Nephron (organoid): Measurements from ENCODE around the gene CLEC1A.

Experiments used
- H3K27ac Mint-ChIP-seq, 3 experiments: 2 replicates each; pipeline ENCODE4 v1.8.0; 2020; ENCODE audit warnings: mixed read lengths in 3 of 3, mild to moderate bottlenecking in 2 of 3, moderate library complexity in 1 of 3
- H3K27me3 Mint-ChIP-seq: 2 replicates; pipeline ENCODE4 v1.8.0; 2021; ENCODE audit warnings: low read depth, mild to moderate bottlenecking, moderate library complexity, mixed read lengths
- H3K36me3 Mint-ChIP-seq: 2 replicates; pipeline ENCODE4 v1.8.0; 2020; ENCODE audit warnings: low read depth, mixed read lengths
- H3K4me1 Mint-ChIP-seq: 2 replicates; pipeline ENCODE4 v1.8.0; 2020; ENCODE audit warnings: mixed read lengths
- H3K4me3 Mint-ChIP-seq, 3 experiments: 2 replicates each; pipeline ENCODE4 v1.8.0; 2020; ENCODE audit warnings: mild to moderate bottlenecking in 3 of 3, mixed read lengths in 3 of 3, moderate library complexity in 2 of 3
- H3K9me3 Mint-ChIP-seq: 2 replicates; pipeline ENCODE4 v1.8.0; 2020; ENCODE audit warnings: mixed read lengths
- CTCF ChIP-seq, 3 experiments: fragments of 200-600 bp; sonication (generic); IDR thresholded peaks; one replicate each; pipeline ENCODE4 v1.5.0; 2021; ENCODE audit warnings: antibody characterized with exemption in 3 of 3; ENCODE audit not compliant: unreplicated experiment in 3 of 3

Gene CLEC1A

GRCh38 chr12:10067264-10067663, 31.5 kb downstream of the CLEC1A start:
- no peak overlapping the region for H3K4me3 Mint-ChIP-seq
- H3K27me3 Mint-ChIP-seq: no peaks in the 10 kb centered on the region
- no peaks in the 10 kb centered on the region for H3K9me3 Mint-ChIP-seq
- H3K27ac Mint-ChIP-seq: peak overlapping the region in 1 of 3 experiments; percentile 29
- no peak for TF ChIP-seq CTCF (IDR thresholded peaks at IDR 0.05; ENCODE audit: unreplicated experiment in 3 of 3)
- no peaks in the 10 kb centered on the region for H3K36me3 Mint-ChIP-seq
- peaks cover 15% of the 10 kb centered on the region for H3K4me1 Mint-ChIP-seq

GRCh38 chr12:10065241-10065640, 33.5 kb downstream of the CLEC1A start:
- no peaks in the 10 kb centered on the region for H3K9me3 Mint-ChIP-seq
- no peak overlapping the region for H3K4me3 Mint-ChIP-seq
- no peaks in the 10 kb centered on the region for H3K36me3 Mint-ChIP-seq

DNA sequence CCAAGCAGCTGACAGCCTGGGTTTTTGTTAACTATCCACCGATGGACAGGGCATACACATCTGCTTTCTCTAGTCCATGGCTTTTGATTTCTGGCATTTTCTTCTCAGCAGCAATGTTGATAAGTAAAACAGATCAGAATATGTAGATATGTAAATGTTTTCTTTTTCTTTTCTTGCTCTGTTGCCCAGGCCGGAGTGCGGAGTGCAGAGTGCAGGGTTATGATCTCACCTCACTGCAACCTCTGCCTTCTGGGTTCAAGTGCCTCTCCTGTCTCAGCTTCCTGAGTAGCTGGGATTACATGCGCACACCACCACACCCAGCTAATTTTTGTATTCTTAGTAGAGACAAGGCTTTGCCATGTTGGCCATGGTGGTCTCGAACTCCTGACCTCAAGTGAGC, 40.4 kb downstream of the CLEC1A start:
- H3K27ac Mint-ChIP-seq: no peak overlapping the region
- H3K27me3 Mint-ChIP-seq: no peaks in the 10 kb centered on the region
- no peak for TF ChIP-seq CTCF (IDR thresholded peaks at IDR 0.05; ENCODE audit: unreplicated experiment in 3 of 3)
- no peaks in the 10 kb centered on the region for H3K9me3 Mint-ChIP-seq
- no peaks in the 10 kb centered on the region for H3K36me3 Mint-ChIP-seq
- no peaks in the 10 kb centered on the region for H3K4me1 Mint-ChIP-seq
- no peak overlapping the region for H3K4me3 Mint-ChIP-seq

More at GRCh38 chr12:10065241-10065640, 33.5 kb downstream of the CLEC1A start:
- no peaks in the 10 kb centered on the region for H3K27me3 Mint-ChIP-seq
- no peak overlapping the region for H3K27ac Mint-ChIP-seq
- TF ChIP-seq CTCF (IDR thresholded peaks at IDR 0.05; ENCODE audit: unreplicated experiment in 3 of 3): no peak
- peaks cover 15% of the 10 kb centered on the region for H3K4me1 Mint-ChIP-seq

DNA sequence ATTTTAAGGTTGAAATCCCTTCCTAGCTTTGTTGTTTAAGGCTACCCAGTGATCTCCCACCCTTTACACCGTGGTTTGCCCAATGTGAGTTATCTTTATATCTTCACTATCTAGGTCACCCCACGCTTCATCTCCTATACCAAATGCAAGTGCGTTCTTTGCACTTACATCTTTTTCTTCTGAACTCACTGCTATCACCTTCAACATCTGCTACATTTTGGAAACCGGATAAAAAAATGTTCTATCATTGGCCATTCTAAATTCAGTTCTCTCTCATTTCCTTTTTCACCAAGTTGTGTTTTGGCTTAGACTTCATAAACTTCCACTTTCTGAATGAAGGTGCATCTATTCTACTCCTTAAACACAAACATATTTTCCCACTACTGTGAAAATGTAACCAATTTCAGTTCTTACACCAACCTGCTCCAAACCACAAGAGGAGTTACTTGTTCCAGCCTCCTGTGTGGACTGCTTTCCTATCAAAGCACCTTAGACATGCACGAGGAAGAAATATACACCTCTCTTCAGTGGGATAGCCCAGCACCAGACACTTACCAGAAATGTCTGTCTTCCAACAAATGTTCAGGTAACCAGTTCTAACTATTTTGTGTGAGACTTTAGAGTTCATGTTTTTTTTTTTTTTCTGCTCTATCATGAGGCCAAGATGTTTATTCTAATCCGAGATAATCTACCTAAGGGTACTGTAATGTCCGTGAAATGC, 46.4 kb downstream of the CLEC1A start:
- H3K27ac Mint-ChIP-seq: no peak overlapping the region
- no peaks in the 10 kb centered on the region for H3K9me3 Mint-ChIP-seq

DNA sequence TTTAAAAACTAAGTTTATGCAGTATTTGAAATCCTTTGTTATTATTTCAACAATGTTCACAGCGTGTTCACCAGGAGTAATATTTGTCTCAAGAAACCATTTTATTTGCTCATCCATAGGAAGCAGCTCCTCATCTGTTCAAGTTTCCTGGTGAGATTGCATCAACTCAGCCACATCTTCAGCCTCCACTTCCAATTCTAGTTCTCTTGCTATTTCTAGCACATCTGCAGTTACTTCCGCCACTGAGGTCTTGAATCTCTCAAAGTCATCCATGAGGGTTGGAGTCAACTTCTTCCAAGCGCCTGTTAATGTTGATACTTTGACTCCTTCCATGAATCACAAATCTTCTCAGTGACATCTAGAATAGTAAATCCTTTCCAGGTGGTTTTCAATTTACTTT, 50.3 kb downstream of the CLEC1A start:
- no peak for TF ChIP-seq CTCF (IDR thresholded peaks at IDR 0.05; ENCODE audit: unreplicated experiment in 3 of 3)
- H3K4me3 Mint-ChIP-seq: no peak overlapping the region
- H3K27me3 Mint-ChIP-seq: no peaks in the 10 kb centered on the region
- H3K27ac Mint-ChIP-seq: no peak overlapping the region
- H3K36me3 Mint-ChIP-seq: no peaks in the 10 kb centered on the region
- H3K4me1 Mint-ChIP-seq: no peaks in the 10 kb centered on the region
- H3K9me3 Mint-ChIP-seq: no peaks in the 10 kb centered on the region

More for the DNA sequence above, 46.4 kb downstream of the CLEC1A start:
- H3K27me3 Mint-ChIP-seq: no peaks in the 10 kb centered on the region
- TF ChIP-seq CTCF (IDR thresholded peaks at IDR 0.05; ENCODE audit: unreplicated experiment in 3 of 3): no peak
- no peaks in the 10 kb centered on the region for H3K4me1 Mint-ChIP-seq
- no peaks in the 10 kb centered on the region for H3K36me3 Mint-ChIP-seq
- no peak overlapping the region for H3K4me3 Mint-ChIP-seq

GRCh38 chr12:10042167-10042566, 56.6 kb downstream of the CLEC1A start:
- H3K27ac Mint-ChIP-seq: no peak overlapping the region
- no peaks in the 10 kb centered on the region for H3K4me1 Mint-ChIP-seq
- no peaks in the 10 kb centered on the region for H3K9me3 Mint-ChIP-seq
- no peaks in the 10 kb centered on the region for H3K36me3 Mint-ChIP-seq
- H3K27me3 Mint-ChIP-seq: no peaks in the 10 kb centered on the region
- no peak overlapping the region for H3K4me3 Mint-ChIP-seq
- TF ChIP-seq CTCF (IDR thresholded peaks at IDR 0.05; ENCODE audit: unreplicated experiment in 3 of 3): no peak
